Omental fat pad (tissue), 4 donors: Measurements from ENCODE around the gene TMCC1. TPM values are rescaled to one million over a fixed set of nuclear protein-coding genes. Genes with fewer than 3 reads are reported as not detected.
A peak's percentile ranks its signal among the peaks of the same experiment; 100 is the strongest.

Source experiments
- ATAC-seq: fragments of 150-250 bp; one replicate; pipeline ENCODE4 v1.9.1; 2016; ENCODE audit warnings: mild to moderate bottlenecking, moderate library complexity; ENCODE audit not compliant: low FRiP score
- DNase-seq: peaks from one replicate; pipeline ENCODE4 v3.0.0-alpha.2; 2019; ENCODE audit warnings: low spot score
- CTCF ChIP-seq, 3 donors: fragments of 450-650 bp; IDR thresholded peaks; one replicate each; pipeline ENCODE4 v1.5.1; 2016 to 2017; ENCODE audit warnings: antibody characterized with exemption in 3 of 3, mild to moderate bottlenecking in 3 of 3, moderate library complexity in 2 of 3
- total RNA-seq, 4 donors: library from RNA; depleted of rRNA; stranded (reverse); fragments of >200 nt; gene quantifications; one replicate each; pipeline ENCODE4 v1.1.0, GENCODE V29; 2016

The TMCC1 gene
- total RNA-seq, 4 donors from 2014 or later: 14.6 to 33.5 (median 23.2) TPM

DNA sequence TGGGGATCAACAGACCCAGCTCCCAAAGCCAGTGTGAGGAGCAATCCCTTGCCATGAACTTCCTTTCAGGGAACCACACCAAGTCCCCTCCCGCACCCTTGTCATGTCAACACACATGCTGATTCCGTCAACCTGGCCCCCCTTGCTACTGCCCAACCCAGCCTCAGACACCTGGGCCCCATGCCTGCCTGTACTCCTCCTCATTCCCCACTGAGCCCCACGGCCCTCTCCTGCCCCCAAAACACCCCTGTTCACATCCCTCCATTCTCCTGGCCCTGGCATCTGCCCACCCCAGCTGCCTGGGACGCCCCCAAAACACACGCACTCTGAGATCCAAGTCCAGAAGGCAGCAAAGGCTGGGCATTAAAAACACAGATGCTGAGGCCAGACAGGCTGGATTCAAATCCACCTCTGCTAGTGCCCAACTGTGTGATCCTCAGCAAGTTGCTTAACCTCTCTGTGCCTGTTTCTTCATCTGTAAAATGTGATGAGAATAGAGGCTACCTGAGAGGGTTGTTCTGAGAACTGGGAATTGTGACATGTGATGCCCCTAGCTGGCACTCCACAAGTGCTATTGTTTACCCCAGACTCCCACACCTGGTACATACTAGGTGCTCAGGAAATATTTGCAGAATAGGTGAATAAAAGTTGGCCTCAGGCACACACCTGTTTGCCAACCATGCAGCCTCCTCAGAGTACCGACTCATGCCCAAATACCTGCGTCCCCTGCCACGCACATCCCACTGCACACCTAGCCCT lies 289.3 kb downstream of the TMCC1 start:
- ATAC-seq: no peak
- no peak for DNase-seq

GRCh38 chr3:129603561-129603942 lies 290.0 kb downstream of the TMCC1 start:
- ATAC-seq (no peak), DNase-seq (no peak)
- no peak for TF ChIP-seq CTCF (IDR thresholded peaks at IDR 0.05)

More for the DNA sequence above, 289.3 kb downstream of the TMCC1 start:
- TF ChIP-seq CTCF (IDR thresholded peaks at IDR 0.05): no peak

DNA sequence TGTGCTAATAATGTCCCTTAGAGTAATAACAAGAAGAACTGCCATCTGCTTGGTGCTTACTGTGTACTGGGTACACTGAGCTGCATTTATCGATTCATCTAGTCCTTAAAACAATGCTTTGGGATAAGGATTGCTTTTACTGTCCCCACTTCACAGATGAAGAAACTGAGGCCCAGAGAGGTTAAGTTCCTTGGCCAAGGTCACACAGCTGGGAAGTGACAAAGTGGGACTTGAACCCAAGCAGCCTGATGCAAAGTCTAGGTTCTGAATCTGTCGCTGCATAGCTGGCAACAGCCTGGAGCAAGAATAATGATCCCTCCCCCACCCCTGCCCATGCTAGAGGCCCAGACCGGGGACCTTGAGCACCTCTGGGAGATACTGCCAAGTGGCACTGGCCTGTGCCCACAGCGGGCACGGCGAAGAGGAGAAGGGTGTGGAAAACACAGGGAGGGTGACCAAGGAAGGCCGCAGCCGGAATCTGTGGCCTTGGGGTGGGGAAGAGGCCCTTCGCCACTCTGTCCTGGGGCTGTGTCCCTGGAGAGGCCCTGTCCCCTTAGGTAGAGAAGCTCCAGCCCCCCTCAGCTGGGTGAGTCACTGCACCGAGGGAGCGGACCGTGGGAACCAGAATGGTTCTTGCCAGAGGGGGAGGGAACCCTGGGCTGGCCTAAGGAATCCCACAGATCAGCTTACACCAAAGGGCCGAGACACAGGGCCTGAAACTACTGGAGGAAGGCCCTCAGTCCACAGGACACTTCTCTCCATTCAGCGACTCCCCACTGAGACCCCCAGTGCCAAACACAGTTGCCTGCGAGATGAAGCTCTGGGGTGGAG lies 290.6 kb downstream of the TMCC1 start:
- DNase-seq (no peak), ATAC-seq (peak; percentile 35)
- TF ChIP-seq CTCF (IDR thresholded peaks at IDR 0.05): no peak

DNA sequence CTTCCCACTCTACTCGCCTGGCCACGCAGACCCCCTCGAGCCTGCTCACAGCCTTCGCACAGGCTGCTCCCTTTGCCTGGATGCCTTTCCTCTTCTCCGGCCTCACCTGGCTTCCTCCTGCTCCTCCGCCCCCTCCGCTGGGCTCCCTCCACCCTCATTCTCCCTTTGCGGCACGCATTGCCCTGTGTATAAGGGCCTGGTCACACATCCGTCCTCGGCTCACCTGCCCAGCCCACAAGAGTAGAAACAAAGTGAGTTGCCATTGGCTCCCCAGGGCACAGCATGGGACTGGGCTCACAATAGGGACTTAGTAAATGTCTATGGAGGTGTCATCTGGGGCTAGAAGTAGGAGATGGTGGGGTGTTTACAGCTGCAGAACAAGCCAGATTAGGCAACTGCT lies 291.2 kb downstream of the TMCC1 start:
- DNase-seq (no peak), ATAC-seq (no peak)

GRCh38 chr3:129601713-129602112 lies 291.8 kb downstream of the TMCC1 start:
- ATAC-seq (no peak), DNase-seq (no peak)
- TF ChIP-seq CTCF (IDR thresholded peaks at IDR 0.05): no peak

More for the DNA sequence above, 291.2 kb downstream of the TMCC1 start:
- TF ChIP-seq CTCF (IDR thresholded peaks at IDR 0.05): no peak

DNA sequence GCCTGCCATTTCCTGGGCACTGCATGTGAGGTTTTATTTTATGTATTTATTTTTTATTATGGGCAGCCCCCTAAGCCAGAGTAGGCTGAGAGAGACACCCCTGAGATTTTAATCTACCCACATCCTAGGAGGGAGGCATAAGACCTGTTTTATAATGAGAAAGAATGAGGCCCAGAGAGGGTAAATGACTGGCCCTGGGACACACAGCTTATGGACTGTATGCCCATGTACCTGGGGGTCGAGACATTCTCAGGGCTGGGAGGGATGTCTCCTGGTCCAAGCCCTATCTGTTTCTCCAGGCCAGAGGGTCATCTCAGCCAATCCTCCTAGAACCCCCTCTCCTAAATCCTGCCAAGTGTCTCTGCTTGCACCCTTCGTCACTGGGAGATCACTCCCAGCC lies 293.2 kb downstream of the TMCC1 start:
- ATAC-seq (no peak), DNase-seq (no peak)
- no peak for TF ChIP-seq CTCF (IDR thresholded peaks at IDR 0.05)
